Measurements from ENCODE around the gene ITPR2.
A peak's percentile ranks its signal among the peaks of the same experiment; 100 is the strongest.
"Not testable (repeated sequence)": the region's sequence is repeated elsewhere in the genome, so short reads cannot be mapped to it uniquely, and the experiment has no call there.

The ITPR2 gene

DNA sequence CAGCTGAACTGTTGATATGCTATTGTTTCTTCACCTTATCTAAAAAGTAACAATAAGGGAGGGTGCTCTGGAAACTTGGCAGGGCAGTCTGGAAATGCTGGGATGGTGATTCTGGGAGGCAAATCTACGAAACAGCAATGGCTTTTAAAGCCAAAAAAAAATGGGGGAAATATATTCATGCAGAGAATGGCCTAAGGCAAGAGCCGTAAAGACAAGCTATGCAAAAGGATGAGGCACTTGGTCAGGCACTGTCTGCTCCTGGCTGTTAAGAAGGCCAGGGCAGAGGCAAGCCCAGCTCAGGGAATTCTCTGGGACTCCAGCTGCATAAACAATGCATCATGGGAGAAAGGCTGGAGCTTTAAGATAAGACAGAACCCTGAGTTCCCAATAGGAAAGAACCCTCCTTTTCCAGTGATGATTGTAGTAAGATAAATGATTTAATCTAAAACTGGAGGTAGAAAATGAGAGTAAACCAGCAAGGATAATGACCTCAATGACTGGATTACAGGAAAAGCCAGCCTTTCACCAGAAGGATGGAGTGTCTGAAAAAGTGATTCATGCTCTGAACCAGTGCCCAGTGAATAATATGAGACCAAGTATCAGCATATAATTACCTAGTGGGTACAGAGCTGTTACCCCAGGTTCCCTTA is 46.0 kb downstream of the ITPR2 start:
- TF ChIP-seq, protein P1, sequence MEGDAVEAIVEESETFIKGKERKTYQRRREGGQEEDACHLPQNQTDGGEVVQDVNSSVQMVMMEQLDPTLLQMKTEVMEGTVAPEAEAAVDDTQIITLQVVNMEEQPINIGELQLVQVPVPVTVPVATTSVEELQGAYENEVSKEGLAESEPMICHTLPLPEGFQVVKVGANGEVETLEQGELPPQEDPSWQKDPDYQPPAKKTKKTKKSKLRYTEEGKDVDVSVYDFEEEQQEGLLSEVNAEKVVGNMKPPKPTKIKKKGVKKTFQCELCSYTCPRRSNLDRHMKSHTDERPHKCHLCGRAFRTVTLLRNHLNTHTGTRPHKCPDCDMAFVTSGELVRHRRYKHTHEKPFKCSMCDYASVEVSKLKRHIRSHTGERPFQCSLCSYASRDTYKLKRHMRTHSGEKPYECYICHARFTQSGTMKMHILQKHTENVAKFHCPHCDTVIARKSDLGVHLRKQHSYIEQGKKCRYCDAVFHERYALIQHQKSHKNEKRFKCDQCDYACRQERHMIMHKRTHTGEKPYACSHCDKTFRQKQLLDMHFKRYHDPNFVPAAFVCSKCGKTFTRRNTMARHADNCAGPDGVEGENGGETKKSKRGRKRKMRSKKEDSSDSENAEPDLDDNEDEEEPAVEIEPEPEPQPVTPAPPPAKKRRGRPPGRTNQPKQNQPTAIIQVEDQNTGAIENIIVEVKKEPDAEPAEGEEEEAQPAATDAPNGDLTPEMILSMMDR (IDR thresholded peaks at IDR 0.05; ENCODE audit: poor library complexity, severe bottlenecking): no peak
- Histone ChIP-seq H3K4me1 (ENCODE audit: insufficient read depth, poor library complexity, severe bottlenecking) (no peaks in the 10 kb centered on the region), H3K27ac (ENCODE audit: poor library complexity, severe bottlenecking) (no peak overlapping the region), H3K9me3 (ENCODE audit: severe bottlenecking) (no peaks in the 10 kb centered on the region), H3K4me3 (ENCODE audit: severe bottlenecking) (no peak overlapping the region), H3K36me3 (ENCODE audit: low read depth) (no peaks in the 10 kb centered on the region), H3K27me3 (ENCODE audit: insufficient read depth, poor library complexity, severe bottlenecking) (no peaks in the 10 kb centered on the region)
- ATAC-seq (ENCODE audit: low read depth) (peak; percentile 42; the same call in 1 of the 3 replicates), DNase-seq (ENCODE audit: low spot score) (no peak)

DNA sequence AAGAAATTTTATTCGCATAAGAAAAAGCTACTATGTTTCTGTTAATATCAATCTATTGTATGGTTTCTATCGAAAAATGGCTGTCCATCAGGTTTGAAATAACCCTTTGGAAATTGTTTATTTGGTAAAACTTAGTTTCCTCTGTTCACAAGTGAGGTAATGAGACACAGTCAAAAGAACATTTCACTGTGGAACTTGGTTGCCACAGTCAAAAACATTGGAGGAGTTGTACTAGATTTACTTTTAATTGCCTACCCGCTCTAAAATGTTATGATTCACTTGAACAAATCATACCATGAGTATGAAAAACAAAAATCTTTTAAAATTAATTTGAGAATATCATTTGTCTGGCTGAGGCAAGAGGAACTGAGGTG is 46.5 kb downstream of the ITPR2 start:
- no peak for DNase-seq (ENCODE audit: low spot score)
- H3K4me3 ChIP-seq (ENCODE audit: severe bottlenecking): no peak overlapping the region
- H3K36me3 ChIP-seq (ENCODE audit: low read depth): no peaks in the 10 kb centered on the region
- H3K4me1 ChIP-seq (ENCODE audit: insufficient read depth, poor library complexity, severe bottlenecking): no peaks in the 10 kb centered on the region
- no peaks in the 10 kb centered on the region for H3K9me3 ChIP-seq (ENCODE audit: severe bottlenecking)
- H3K27me3 ChIP-seq (ENCODE audit: insufficient read depth, poor library complexity, severe bottlenecking): no peaks in the 10 kb centered on the region
- no peak for ATAC-seq (ENCODE audit: low read depth)
- H3K27ac ChIP-seq (ENCODE audit: poor library complexity, severe bottlenecking): no peak overlapping the region
- TF ChIP-seq, protein P1 (IDR thresholded peaks at IDR 0.05; ENCODE audit: poor library complexity, severe bottlenecking): no peak

DNA sequence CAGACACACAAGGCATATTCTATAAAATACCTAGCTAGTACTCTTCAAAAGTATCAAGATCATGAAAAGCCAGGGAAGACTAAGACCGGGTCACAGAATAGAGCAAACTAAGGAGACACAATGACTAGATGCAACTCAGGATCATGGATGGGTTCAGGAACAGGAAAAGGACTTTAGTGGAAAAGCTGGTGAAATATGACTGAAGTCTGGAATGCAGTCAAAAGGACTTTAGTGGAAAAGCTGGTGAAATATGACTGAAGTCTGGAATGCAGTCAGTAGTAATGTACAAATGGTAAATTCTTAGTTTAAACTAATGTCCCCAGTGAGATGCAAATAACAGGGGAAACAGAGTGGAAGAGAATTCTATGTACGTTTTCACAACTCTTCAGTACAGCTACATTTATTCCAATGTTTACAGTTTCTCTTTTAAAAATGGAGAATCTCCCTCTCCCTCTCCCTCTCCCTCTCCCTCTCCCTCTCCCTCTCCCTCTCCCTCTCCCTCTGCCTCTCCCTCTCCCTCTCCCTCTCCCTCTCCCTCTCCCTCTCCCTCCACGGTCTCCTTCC is 49.1 kb downstream of the ITPR2 start:
- H3K4me1 ChIP-seq (ENCODE audit: insufficient read depth, poor library complexity, severe bottlenecking); H3K4me3 ChIP-seq (ENCODE audit: severe bottlenecking); H3K27me3 ChIP-seq (ENCODE audit: insufficient read depth, poor library complexity, severe bottlenecking); DNase-seq (ENCODE audit: low spot score); H3K36me3 ChIP-seq (ENCODE audit: low read depth); ATAC-seq (ENCODE audit: low read depth); H3K27ac ChIP-seq (ENCODE audit: poor library complexity, severe bottlenecking); H3K9me3 ChIP-seq (ENCODE audit: severe bottlenecking): not testable (repeated sequence)

DNA sequence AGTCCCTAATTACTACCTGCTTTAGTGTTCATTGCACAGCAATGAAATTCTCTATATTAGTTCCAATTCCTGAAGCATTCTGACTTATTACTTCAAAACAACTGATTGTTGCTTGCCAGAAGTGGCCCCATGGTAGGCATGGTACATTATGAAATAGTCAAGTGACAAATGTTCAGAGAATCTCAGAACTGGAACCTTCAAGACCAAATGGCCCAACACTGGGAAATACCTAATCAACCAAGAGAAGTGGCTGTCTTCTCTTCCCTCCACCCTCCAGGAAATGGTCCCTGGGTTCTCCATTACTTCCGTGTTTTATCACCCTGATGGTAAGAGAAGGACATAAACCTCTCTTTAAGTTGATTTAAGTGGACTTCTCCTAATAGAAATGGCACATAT is 49.9 kb downstream of the ITPR2 start:
- TF ChIP-seq, protein P1 (IDR thresholded peaks at IDR 0.05; ENCODE audit: poor library complexity, severe bottlenecking): no peak
- H3K4me1 ChIP-seq (ENCODE audit: insufficient read depth, poor library complexity, severe bottlenecking): no peaks in the 10 kb centered on the region

DNA sequence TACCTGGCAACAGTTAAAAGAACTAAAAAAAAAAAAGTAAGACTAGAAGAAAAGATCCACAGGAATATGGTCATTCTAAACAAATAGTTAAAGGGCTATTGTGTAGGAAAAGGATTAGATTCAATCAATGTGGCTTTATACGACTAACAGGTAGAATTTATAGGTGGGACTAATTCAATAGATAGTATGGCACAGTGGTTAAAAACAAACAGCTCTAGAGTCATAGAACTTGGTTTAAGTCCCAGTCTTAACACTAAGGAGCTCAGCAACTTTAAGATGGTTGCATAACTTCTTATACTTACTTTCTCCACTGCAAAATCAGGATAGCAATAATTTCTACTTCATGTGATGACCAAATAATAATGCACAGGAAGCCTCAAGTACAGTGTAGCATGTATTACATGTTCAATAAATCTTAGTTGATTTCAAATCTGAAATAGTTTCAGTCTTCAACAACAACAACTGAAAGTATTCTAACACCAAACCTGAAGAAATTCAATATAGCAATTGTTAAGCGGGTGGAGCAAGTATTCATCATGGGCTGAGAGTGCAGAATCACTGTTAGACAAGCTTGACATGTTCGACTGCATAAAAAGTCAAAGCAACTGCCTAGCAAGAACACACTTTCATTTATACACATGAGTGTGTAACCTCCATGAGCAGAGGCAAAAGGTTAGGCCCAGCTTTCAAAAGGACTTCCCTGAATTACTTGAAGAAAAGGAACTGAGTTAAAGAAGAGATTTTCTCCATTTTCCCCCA is 50.4 kb downstream of the ITPR2 start:
- Histone ChIP-seq H3K9me3 (ENCODE audit: severe bottlenecking) (no peaks in the 10 kb centered on the region), H3K27ac (ENCODE audit: poor library complexity, severe bottlenecking) (no peak overlapping the region), H3K4me1 (ENCODE audit: insufficient read depth, poor library complexity, severe bottlenecking) (no peaks in the 10 kb centered on the region), H3K36me3 (ENCODE audit: low read depth) (no peaks in the 10 kb centered on the region), H3K4me3 (ENCODE audit: severe bottlenecking) (no peak overlapping the region), H3K27me3 (ENCODE audit: insufficient read depth, poor library complexity, severe bottlenecking) (no peaks in the 10 kb centered on the region)
- no peak for DNase-seq (ENCODE audit: low spot score)
- TF ChIP-seq, protein P1 (IDR thresholded peaks at IDR 0.05; ENCODE audit: poor library complexity, severe bottlenecking): no peak
- ATAC-seq (ENCODE audit: low read depth): no peak

More for the DNA sequence above, 49.9 kb downstream of the ITPR2 start:
- no peak overlapping the region for H3K4me3 ChIP-seq (ENCODE audit: severe bottlenecking)
- H3K36me3 ChIP-seq (ENCODE audit: low read depth): no peaks in the 10 kb centered on the region
- H3K27ac ChIP-seq (ENCODE audit: poor library complexity, severe bottlenecking): no peak overlapping the region
- H3K27me3 ChIP-seq (ENCODE audit: insufficient read depth, poor library complexity, severe bottlenecking): no peaks in the 10 kb centered on the region
- ATAC-seq (ENCODE audit: low read depth) (no peak), DNase-seq (ENCODE audit: low spot score) (no peak)
- H3K9me3 ChIP-seq (ENCODE audit: severe bottlenecking): no peaks in the 10 kb centered on the region

DNA sequence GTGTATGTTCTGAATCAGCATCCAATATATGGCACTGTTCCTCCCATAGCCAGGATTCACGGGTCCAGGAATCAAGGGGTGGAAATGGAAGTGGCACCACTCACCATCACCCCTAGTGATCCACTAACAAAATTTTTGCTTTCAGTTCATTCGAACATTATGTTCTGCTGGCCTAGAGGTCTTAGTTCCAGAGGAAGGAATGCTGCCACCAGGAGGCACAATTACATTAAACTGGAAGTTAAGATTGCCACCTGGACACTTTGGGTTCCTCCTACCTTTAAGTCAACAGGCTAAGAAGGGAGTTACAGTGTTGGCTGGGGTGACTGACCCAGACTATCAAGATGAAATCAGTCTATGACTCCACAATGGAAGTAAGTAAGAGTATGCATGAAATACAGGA is 52.3 kb downstream of the ITPR2 start:
- ATAC-seq (ENCODE audit: low read depth); H3K4me1 ChIP-seq (ENCODE audit: insufficient read depth, poor library complexity, severe bottlenecking); H3K27ac ChIP-seq (ENCODE audit: poor library complexity, severe bottlenecking); H3K27me3 ChIP-seq (ENCODE audit: insufficient read depth, poor library complexity, severe bottlenecking); DNase-seq (ENCODE audit: low spot score); H3K9me3 ChIP-seq (ENCODE audit: severe bottlenecking); H3K36me3 ChIP-seq (ENCODE audit: low read depth); H3K4me3 ChIP-seq (ENCODE audit: severe bottlenecking): not testable (repeated sequence)

DNA sequence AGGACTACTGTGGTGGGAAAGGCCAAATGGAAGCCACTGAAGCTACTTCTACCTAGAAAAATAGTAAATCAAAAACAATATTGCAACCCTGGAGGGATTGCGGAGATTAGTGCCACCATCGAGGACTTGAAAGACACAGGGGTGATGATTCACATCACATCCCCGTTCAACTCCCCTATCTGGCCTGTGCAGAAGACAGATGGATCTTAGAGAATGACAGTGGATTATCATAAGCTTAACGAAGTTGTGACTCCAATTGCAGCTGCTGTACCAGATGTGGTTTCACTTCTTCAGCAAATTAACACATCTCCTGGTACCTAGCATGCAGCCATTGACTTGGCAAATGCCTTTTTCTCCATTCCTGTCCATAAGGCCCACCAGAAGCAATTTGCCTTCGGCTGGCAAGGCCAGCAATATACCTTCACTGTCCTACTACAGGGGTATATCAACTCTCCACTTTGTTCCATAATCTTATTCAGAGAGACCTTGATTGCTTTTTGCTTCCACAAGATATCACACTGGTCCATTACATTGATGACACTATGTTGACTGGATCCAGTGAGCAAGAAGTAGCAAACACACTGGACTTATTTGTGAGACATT is 54.7 kb downstream of the ITPR2 start:
- DNase-seq (ENCODE audit: low spot score); H3K27ac ChIP-seq (ENCODE audit: poor library complexity, severe bottlenecking); H3K36me3 ChIP-seq (ENCODE audit: low read depth); ATAC-seq (ENCODE audit: low read depth); H3K9me3 ChIP-seq (ENCODE audit: severe bottlenecking); H3K4me1 ChIP-seq (ENCODE audit: insufficient read depth, poor library complexity, severe bottlenecking); H3K27me3 ChIP-seq (ENCODE audit: insufficient read depth, poor library complexity, severe bottlenecking); H3K4me3 ChIP-seq (ENCODE audit: severe bottlenecking): not testable (repeated sequence)
